Activated naive CD4-positive, alpha-beta T cell treated with anti-CD3 and anti-CD28 coated beads for 36 hours (primary cell): ENCODE results near the gene TAAR9. TPM values are rescaled to one million over a fixed set of nuclear protein-coding genes. Genes with fewer than 3 reads are reported as not detected.
A peak's percentile ranks its signal among the peaks of the same experiment; 100 is the strongest.
"Not testable (repeated sequence)": the region's sequence is repeated elsewhere in the genome, so short reads cannot be mapped to it uniquely, and the experiment has no call there.

Experiments used
- CTCF ChIA-PET: fragments of 350-600 bp; sonication (Branson Sonifier 250); formaldehyde crosslinking; loops from one replicate; lab custom pipeline; 2021; ENCODE audit warnings: antibody characterized with exemption; lab: Charles Lee
- DNase-seq: peaks from one replicate; pipeline ENCODE4 v3.0.0-alpha.2; 2020
- H3K27ac Mint-ChIP-seq: one replicate; pipeline ENCODE4 v1.8.0; 2021; ENCODE audit warnings: mild to moderate bottlenecking, mixed read lengths
- H3K27me3 Mint-ChIP-seq: one replicate; pipeline ENCODE4 v1.8.0; 2021; ENCODE audit warnings: low read depth, mixed read lengths
- H3K36me3 Mint-ChIP-seq: one replicate; pipeline ENCODE4 v1.8.0; 2021; ENCODE audit warnings: low read depth, mixed read lengths
- H3K4me1 Mint-ChIP-seq: one replicate; pipeline ENCODE4 v1.8.0; 2021; ENCODE audit warnings: low read depth, mixed read lengths
- H3K4me3 Mint-ChIP-seq: one replicate; pipeline ENCODE4 v1.8.0; 2021; ENCODE audit warnings: mild to moderate bottlenecking, moderate library complexity, mixed read lengths
- H3K9me3 Mint-ChIP-seq: one replicate; pipeline ENCODE4 v1.8.0; 2021; ENCODE audit warnings: mixed read lengths
- intact Hi-C: fragments of 100-400 bp; cut with micrococcal nuclease; formaldehyde crosslinking; loops from one replicate; pipeline ENCODE4 v1.15.1; 2023
- total RNA-seq, 2 experiments: library from RNA; stranded (reverse); gene quantifications; one replicate each; pipeline ENCODE4 v1.2.3, GENCODE V29; 2021

The TAAR9 gene
- total RNA-seq, 2 experiments from 2014 or later, result not detected

GRCh38 chr6:132524646-132525045, 13.4 kb upstream of the TAAR9 start:
- Mint-ChIP-seq H3K36me3 (no peaks in the 10 kb centered on the region), H3K4me1 (no peaks in the 10 kb centered on the region), H3K4me3 (no peak overlapping the region), H3K9me3 (no peaks in the 10 kb centered on the region), H3K27ac (no peak overlapping the region), H3K27me3 (peaks cover 12% of the 10 kb centered on the region)
- CTCF ChIA-PET, result interaction anchor here (1.2 kb wide), 1 partner anchor 24 kb away, joined by 3 read pairs; no protein-coding TSS in a partner anchor
- intact Hi-C loops, result loop anchor here (5.0 kb wide), 1 partner anchor 133 kb away; the partner anchor contains the start of gene TAAR1
- DNase-seq, result no peak

GRCh38 chr6:132525866-132526265, 12.2 kb upstream of the TAAR9 start:
- H3K4me1 Mint-ChIP-seq, result peaks cover 2% of the 10 kb centered on the region
- CTCF ChIA-PET, result no interaction called here
- H3K27me3 Mint-ChIP-seq, result peaks cover 14% of the 10 kb centered on the region
- DNase-seq, result no peak
- no peaks in the 10 kb centered on the region for H3K9me3 Mint-ChIP-seq
- no peak overlapping the region for H3K27ac Mint-ChIP-seq
- intact Hi-C loops, result no loop called here
- no peak overlapping the region for H3K4me3 Mint-ChIP-seq
- no peaks in the 10 kb centered on the region for H3K36me3 Mint-ChIP-seq

- intact Hi-C loops, result no loop called here
- CTCF ChIA-PET, result interaction anchor here (0.7 to 1.1 kb wide), 3 partner anchors 144 to 297 kb away, joined by 3 to 4 read pairs (median 3); no protein-coding TSS in a partner anchor
- Mint-ChIP-seq H3K9me3 (no peaks in the 10 kb centered on the region), H3K27ac (no peak overlapping the region), H3K4me3 (no peak overlapping the region), H3K36me3 (no peaks in the 10 kb centered on the region), H3K4me1 (peaks cover 2% of the 10 kb centered on the region), H3K27me3 (peaks cover 14% of the 10 kb centered on the region)
- no peak for DNase-seq
These were observed 11.6 kb upstream of the TAAR9 start for GRCh38 chr6:132526461-132526860.

GRCh38 chr6:132527791-132528190, 10.3 kb upstream of the TAAR9 start:
- CTCF ChIA-PET, result interaction anchor here (0.7 kb wide), 1 partner anchor 77 kb away, joined by 3 read pairs; no protein-coding TSS in a partner anchor
- Mint-ChIP-seq H3K27me3 (peaks cover 14% of the 10 kb centered on the region), H3K36me3 (no peaks in the 10 kb centered on the region)

GRCh38 chr6:132530293-132530974, 7.6 kb upstream of the TAAR9 start:
- no peaks in the 10 kb centered on the region for H3K36me3 Mint-ChIP-seq
- peak; percentile 81 for DNase-seq
- no peaks in the 10 kb centered on the region for H3K9me3 Mint-ChIP-seq
- H3K27me3 Mint-ChIP-seq, result peaks cover 7% of the 10 kb centered on the region
- H3K4me1 Mint-ChIP-seq, result peaks cover 2% of the 10 kb centered on the region
- no peak overlapping the region for H3K27ac Mint-ChIP-seq
- H3K4me3 Mint-ChIP-seq, result no peak overlapping the region
- intact Hi-C loops, result loop anchor here (1.0 to 5.0 kb wide), 8 partner anchors 139 to 1387 kb away; no protein-coding TSS in a partner anchor
- CTCF ChIA-PET, result interaction anchor here (0.6 to 2.5 kb wide), 10 partner anchors 10 to 279 kb away, joined by 3 to 13 read pairs (median 4); partner anchors contain the start of gene TAAR5

More at GRCh38 chr6:132527791-132528190, 10.3 kb upstream of the TAAR9 start:
- no peak overlapping the region for H3K27ac Mint-ChIP-seq
- intact Hi-C loops, result no loop called here
- DNase-seq, result no peak
- H3K4me1 Mint-ChIP-seq, result peaks cover 2% of the 10 kb centered on the region
- H3K4me3 Mint-ChIP-seq, result no peak overlapping the region
- no peaks in the 10 kb centered on the region for H3K9me3 Mint-ChIP-seq

DNA sequence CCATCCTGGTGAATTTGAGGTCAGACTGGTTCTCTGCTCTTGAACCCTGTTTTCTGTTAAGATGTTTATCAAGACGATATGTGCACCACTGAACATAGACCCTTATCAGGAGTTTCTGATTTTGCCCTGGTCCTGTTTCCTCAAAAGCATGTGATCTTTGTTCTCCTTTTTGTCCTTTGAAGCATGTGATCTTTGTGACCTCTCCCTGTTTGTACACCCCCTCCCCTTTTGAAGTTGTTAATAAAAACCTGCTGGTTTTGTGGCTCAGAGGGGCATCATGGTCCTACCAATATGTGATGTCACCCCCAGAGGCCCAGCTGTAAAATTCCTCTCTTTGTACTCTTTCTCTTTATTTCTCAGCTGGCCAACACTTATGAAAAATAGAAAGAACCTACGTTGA, 3.5 kb upstream of the TAAR9 start:
- H3K9me3 Mint-ChIP-seq, H3K36me3 Mint-ChIP-seq, H3K27ac Mint-ChIP-seq, DNase-seq, CTCF ChIA-PET, H3K4me1 Mint-ChIP-seq, H3K4me3 Mint-ChIP-seq: not testable (repeated sequence)
- H3K27me3 Mint-ChIP-seq, result peaks cover 14% of the 10 kb centered on the region
- intact Hi-C loops, result loop anchor here (5.0 kb wide), 3 partner anchors 248 to 1383 kb away; no protein-coding TSS in a partner anchor

GRCh38 chr6:132537145-132537544, 932 bp upstream of the TAAR9 start:
- CTCF ChIA-PET, result no interaction called here
- intact Hi-C loops, result no loop called here
- H3K27me3 Mint-ChIP-seq, result peaks cover 24% of the 10 kb centered on the region

DNA sequence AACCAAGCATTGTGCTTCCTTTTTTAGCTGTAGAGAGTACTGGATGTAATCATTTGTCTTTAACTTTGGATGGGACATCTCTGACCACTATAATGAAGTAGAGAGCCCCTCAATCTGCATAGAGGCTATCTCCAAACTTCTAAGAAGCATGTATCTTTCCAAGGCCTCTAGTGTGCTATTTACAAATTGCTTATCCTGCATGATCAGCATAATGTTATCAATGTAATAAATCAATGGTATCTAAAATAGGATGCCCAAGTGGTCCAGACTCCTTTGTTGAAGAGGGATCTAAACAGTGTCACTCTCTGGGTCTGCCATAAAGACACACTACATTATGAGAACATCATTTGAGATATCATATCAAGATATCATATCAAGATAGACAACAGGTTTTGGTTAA, 6.7 kb downstream of the TAAR9 start:
- intact Hi-C loops, result loop anchor here (5.0 kb wide), 1 partner anchor 497 kb away; no protein-coding TSS in a partner anchor
- Mint-ChIP-seq H3K27ac (no peak overlapping the region), H3K4me3 (no peak overlapping the region), H3K4me1 (no peaks in the 10 kb centered on the region), H3K9me3 (no peaks in the 10 kb centered on the region), H3K27me3 (peaks cover 20% of the 10 kb centered on the region), H3K36me3 (no peaks in the 10 kb centered on the region)
- DNase-seq, result no peak
- CTCF ChIA-PET, result no interaction called here

More at GRCh38 chr6:132537145-132537544, 932 bp upstream of the TAAR9 start:
- H3K9me3 Mint-ChIP-seq, result no peaks in the 10 kb centered on the region
- H3K27ac Mint-ChIP-seq, result no peak overlapping the region
- no peak overlapping the region for H3K4me3 Mint-ChIP-seq
- H3K4me1 Mint-ChIP-seq, result no peaks in the 10 kb centered on the region
- no peak for DNase-seq
- H3K36me3 Mint-ChIP-seq, result no peaks in the 10 kb centered on the region

DNA sequence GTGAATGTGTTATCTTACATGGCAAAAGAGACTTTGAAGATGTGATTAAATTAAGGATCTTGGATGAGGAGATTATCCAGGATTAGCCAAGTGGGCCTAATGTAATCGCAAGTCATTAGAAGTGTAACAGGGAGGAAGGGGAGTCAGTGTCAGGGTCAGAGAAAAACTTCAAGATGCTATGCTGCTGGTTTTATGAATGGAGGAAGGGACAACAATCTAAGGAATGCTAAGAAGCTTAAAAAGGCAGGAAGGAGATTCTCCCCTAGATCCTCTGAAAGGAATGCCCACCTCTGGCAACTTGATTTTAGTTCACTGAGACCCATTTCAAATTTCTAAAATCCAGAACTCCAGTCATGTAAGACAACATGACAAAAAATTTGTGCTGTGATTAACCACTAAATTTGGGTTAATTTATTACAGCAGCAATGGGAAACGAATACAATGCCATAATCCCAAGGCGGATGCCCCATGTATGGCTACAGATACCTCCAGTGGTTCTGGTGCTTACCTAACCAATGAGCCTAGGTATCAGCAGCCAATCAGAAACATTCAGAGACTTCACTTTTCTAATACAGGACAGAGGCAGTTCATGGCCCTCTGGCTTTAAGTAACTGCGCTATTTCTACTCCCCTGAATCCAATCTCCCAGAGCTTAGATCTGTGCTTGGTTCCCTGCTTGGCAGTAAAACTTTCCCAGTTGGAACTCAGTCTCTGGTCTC, 10.8 kb downstream of the TAAR9 start:
- Mint-ChIP-seq H3K9me3 (no peaks in the 10 kb centered on the region), H3K4me1 (no peaks in the 10 kb centered on the region), H3K4me3 (no peak overlapping the region), H3K36me3 (no peaks in the 10 kb centered on the region), H3K27ac (no peak overlapping the region), H3K27me3 (peaks cover 12% of the 10 kb centered on the region)
- intact Hi-C loops, result no loop called here
- CTCF ChIA-PET, result interaction anchor here (0.6 kb wide), 1 partner anchor 24 kb away, joined by 3 read pairs; no protein-coding TSS in a partner anchor
- DNase-seq, result no peak

GRCh38 chr6:132551214-132551613, 13.1 kb downstream of the TAAR9 start:
- H3K9me3 Mint-ChIP-seq, result no peaks in the 10 kb centered on the region
- H3K4me1 Mint-ChIP-seq, result no peaks in the 10 kb centered on the region
- DNase-seq, result no peak
- no peak overlapping the region for H3K4me3 Mint-ChIP-seq
- no peaks in the 10 kb centered on the region for H3K36me3 Mint-ChIP-seq
- no peak overlapping the region for H3K27ac Mint-ChIP-seq
- intact Hi-C loops, result no loop called here
- CTCF ChIA-PET, result interaction anchor here (1.0 kb wide), 1 partner anchor 11 kb away, joined by 3 read pairs; no protein-coding TSS in a partner anchor
- H3K27me3 Mint-ChIP-seq, result peaks cover 12% of the 10 kb centered on the region

GRCh38 chr6:132552372-132552771, 14.3 kb downstream of the TAAR9 start, which contains the start of gene TAAR8:
TSS of gene TAAR8 (plus strand) at chr6:132552672. CDS start at chr6:132552693, 21 bp downstream.
- H3K27ac Mint-ChIP-seq, result no peak within 1 kb of the TSS
- intact Hi-C loops, result no loop called here
- H3K36me3 Mint-ChIP-seq, result no peaks in the 10 kb centered on the region
- no peaks in the 10 kb centered on the region for H3K4me1 Mint-ChIP-seq
- no peaks in the 10 kb centered on the region for H3K9me3 Mint-ChIP-seq
- H3K4me3 Mint-ChIP-seq, result no peak within 1 kb of the TSS
- DNase-seq, result no peak
- CTCF ChIA-PET, result no interaction called here
- H3K27me3 Mint-ChIP-seq, result peaks cover 18% of the 10 kb centered on the region

- H3K27ac Mint-ChIP-seq, intact Hi-C loops, H3K36me3 Mint-ChIP-seq, H3K4me3 Mint-ChIP-seq, H3K9me3 Mint-ChIP-seq, H3K4me1 Mint-ChIP-seq, CTCF ChIA-PET, DNase-seq: not testable (repeated sequence)
- H3K27me3 Mint-ChIP-seq, result peaks cover 23% of the 10 kb centered on the region
These were observed 22.0 kb downstream of the TAAR9 start for GRCh38 chr6:132560087-132560486.
